H9 (cell line): ENCODE results near the gene DTNB. TPM values are rescaled to one million over a fixed set of nuclear protein-coding genes. Genes with fewer than 3 reads are reported as not detected.

ENCODE experiments used
- DNase-seq: peaks from one replicate; pipeline ENCODE4 v3.0.0-alpha.2; 2017
- H2AFZ ChIP-seq: one replicate; pipeline ENCODE4 v1.6.1; 2013; ENCODE audit warnings: mild to moderate bottlenecking, low read length, control low read depth, moderate library complexity
- H2AK5ac ChIP-seq: 2 replicates; pipeline ENCODE4 v1.6.1; 2013; ENCODE audit warnings: low read length, control low read depth, mixed read lengths; ENCODE audit not compliant: insufficient read length
- H2BK120ac ChIP-seq: one replicate; pipeline ENCODE4 v1.6.1; 2013; ENCODE audit warnings: low read depth, mild to moderate bottlenecking, low read length, control low read depth, inconsistent platforms; ENCODE audit not compliant: poor library complexity, severe bottlenecking
- H2BK12ac ChIP-seq: 2 replicates; pipeline ENCODE4 v1.6.1; 2013; ENCODE audit warnings: low read length, control low read depth, mixed read lengths, low read depth; ENCODE audit not compliant: insufficient read length
- H2BK15ac ChIP-seq: 2 replicates; pipeline ENCODE4 v1.6.1; 2013; ENCODE audit warnings: low read depth, low read length, control low read depth
- H2BK20ac ChIP-seq: one replicate; pipeline ENCODE4 v1.6.1; 2013; ENCODE audit warnings: low read depth, mild to moderate bottlenecking, low read length, control low read depth, inconsistent platforms; ENCODE audit not compliant: poor library complexity, severe bottlenecking
- H2BK5ac ChIP-seq: 2 replicates; pipeline ENCODE4 v1.6.1; 2013; ENCODE audit warnings: low read length, control low read depth, mixed read lengths; ENCODE audit not compliant: insufficient read length
- H3K14ac ChIP-seq: 2 replicates; pipeline ENCODE4 v1.6.1; 2013; ENCODE audit warnings: low read length, control low read depth; ENCODE audit not compliant: insufficient read depth
- H3K18ac ChIP-seq: 2 replicates; pipeline ENCODE4 v1.6.1; 2013; ENCODE audit warnings: low read depth, mild to moderate bottlenecking, mixed read lengths, low read length, control low read depth; ENCODE audit not compliant: insufficient read length
- H3K23ac ChIP-seq: 2 replicates; pipeline ENCODE4 v1.6.1; 2013; ENCODE audit warnings: low read length, control low read depth, mixed read lengths, low read depth; ENCODE audit not compliant: insufficient read length
- H3K23me2 ChIP-seq: 2 replicates; pipeline ENCODE4 v1.6.1; 2013; ENCODE audit warnings: low read depth, mild to moderate bottlenecking, mixed read lengths, low read length, control low read depth; ENCODE audit not compliant: insufficient read length, poor library complexity, severe bottlenecking
- H3K27ac ChIP-seq: 2 replicates; pipeline ENCODE4 v1.5.1; 2013; ENCODE audit warnings: low read length, control low read depth, mixed read lengths, low read depth; ENCODE audit not compliant: insufficient read length
- H3K27me3 ChIP-seq: 2 replicates; pipeline ENCODE4 v1.6.1; 2013; ENCODE audit warnings: low read length, control low read depth, inconsistent platforms; ENCODE audit not compliant: insufficient read depth
- H3K4ac ChIP-seq: 2 replicates; pipeline ENCODE4 v1.6.1; 2013; ENCODE audit warnings: low read depth, mild to moderate bottlenecking, control low read depth, inconsistent platforms, low read length, moderate library complexity
- H3K4me1 ChIP-seq: 2 replicates; pipeline ENCODE4 v1.6.1; 2013; ENCODE audit warnings: low read length, control low read depth, inconsistent platforms; ENCODE audit not compliant: insufficient read depth
- H3K4me2 ChIP-seq: 2 replicates; pipeline ENCODE4 v1.6.1; 2013; ENCODE audit warnings: low read length, control low read depth, mixed read lengths; ENCODE audit not compliant: insufficient read length, insufficient read depth
- H3K56ac ChIP-seq: 2 replicates; pipeline ENCODE4 v1.6.1; 2013; ENCODE audit warnings: low read depth, mild to moderate bottlenecking, mixed read lengths, low read length, control low read depth; ENCODE audit not compliant: insufficient read length
- H3K79me1 ChIP-seq: 2 replicates; pipeline ENCODE4 v1.6.1; 2013; ENCODE audit warnings: low read depth, mild to moderate bottlenecking, moderate library complexity, low read length, control low read depth, inconsistent platforms; ENCODE audit not compliant: insufficient read depth, poor library complexity, severe bottlenecking
- H3K79me2 ChIP-seq: 2 replicates; pipeline ENCODE4 v1.6.1; 2013; ENCODE audit warnings: low read length, control low read depth, inconsistent platforms; ENCODE audit not compliant: insufficient read depth
- H3K9ac ChIP-seq: 2 replicates; pipeline ENCODE4 v1.6.1; 2013; ENCODE audit warnings: low read length, control low read depth, mixed read lengths; ENCODE audit not compliant: insufficient read length; ENCODE audit errors: extremely low read depth
- H3K9me3 ChIP-seq: one replicate; pipeline ENCODE4 v1.6.1; 2013; ENCODE audit warnings: low read depth, low read length, inconsistent platforms; ENCODE audit not compliant: control insufficient read depth
- H3T11ph ChIP-seq: one replicate; pipeline ENCODE4 v1.6.1; 2013; ENCODE audit warnings: mild to moderate bottlenecking, low read length, control low read depth, inconsistent platforms
- H4K20me1 ChIP-seq: one replicate; pipeline ENCODE4 v1.6.1; 2013; ENCODE audit not compliant: control insufficient read depth, insufficient read length, insufficient read depth
- H4K5ac ChIP-seq: 2 replicates; pipeline ENCODE4 v1.6.1; 2013; ENCODE audit warnings: low read depth, mild to moderate bottlenecking, mixed read lengths, low read length, control low read depth; ENCODE audit not compliant: insufficient read length
- H4K8ac ChIP-seq: replicated peaks from 2 replicates; pipeline ENCODE4 v1.6.1; 2013; ENCODE audit warnings: low read length, control low read depth, mixed read lengths, low read depth; ENCODE audit not compliant: insufficient read length
- H4K91ac ChIP-seq: 2 replicates; pipeline ENCODE4 v1.6.1; 2013; ENCODE audit warnings: low read depth, mild to moderate bottlenecking, moderate library complexity, mixed read lengths, low read length, control low read depth; ENCODE audit not compliant: insufficient read length
- H3K27ac Mint-ChIP-seq, 3 experiments: 2 replicates in 2 of 3; 3 replicates in 1 of 3; pipeline ENCODE4 v1.8.0; 2020 to 2021; ENCODE audit warnings: mixed read lengths in 3 of 3, mild to moderate bottlenecking in 1 of 3, moderate library complexity in 1 of 3
- H3K27me3 Mint-ChIP-seq: 2 replicates; pipeline ENCODE4 v1.8.0; 2021; ENCODE audit warnings: low read depth, mild to moderate bottlenecking, moderate library complexity, mixed read lengths
- H3K36me3 Mint-ChIP-seq, 3 experiments: 2 replicates in 2 of 3; 3 replicates in 1 of 3; pipeline ENCODE4 v1.8.0; 2020 to 2021; ENCODE audit warnings: low read depth in 3 of 3, mixed read lengths in 3 of 3; ENCODE audit not compliant: insufficient read depth in 1 of 3
- H3K4me1 Mint-ChIP-seq, 2 experiments: 2 replicates each; pipeline ENCODE4 v1.8.0; 2020; ENCODE audit warnings: mixed read lengths in 2 of 2
- H3K4me3 Mint-ChIP-seq, 2 experiments: 2 replicates in 1 of 2; 3 replicates in 1 of 2; pipeline ENCODE4 v1.8.0; 2020 to 2021; ENCODE audit warnings: mild to moderate bottlenecking in 2 of 2, mixed read lengths in 2 of 2, moderate library complexity in 1 of 2
- H3K9me3 Mint-ChIP-seq, 2 experiments: 2 replicates in 1 of 2; 3 replicates in 1 of 2; pipeline ENCODE4 v1.8.0; 2020; ENCODE audit warnings: mild to moderate bottlenecking in 2 of 2, mixed read lengths in 2 of 2, moderate library complexity in 1 of 2
- CTCF ChIP-seq: fragments of 200-600 bp; sonication (generic); conservative IDR thresholded peaks from 3 replicates; pipeline ENCODE4 v1.8.0; 2021; ENCODE audit warnings: antibody characterized with exemption, mild to moderate bottlenecking
- WGBS: extraction: QIAGEN DNeasy Blood & Tissue Kit; methylation state at CpG from one replicate; pipeline ENCODE4 v1.1.7; 2013; ENCODE audit warnings: missing lambda C conversion rate, low lambda C conversion rate, mixed read lengths; ENCODE audit not compliant: insufficient read length; ENCODE audit errors: extremely low coverage; 5-methylcytosine and 5-hydroxymethylcytosine counted together
- total RNA-seq: library from RNA; stranded (reverse); gene quantifications from 2 replicates; pipeline ENCODE4 v1.2.1, GENCODE V29; 2021

Gene DTNB
- total RNA-seq, 1 experiment from 2014 or later = 26.7 TPM

GRCh38 chr2:25400576-25401216 lies 272.7 kb downstream of the DTNB start:
- Histone ChIP-seq H3T11ph (no peak overlapping the region), H4K91ac (no peak overlapping the region), H3K79me2 (no peaks in the 10 kb centered on the region; the same call in 1 of the 2 replicates), H3K23me2 (no peaks in the 10 kb centered on the region), H3K23ac (no peak overlapping the region), H4K5ac (no peak overlapping the region), H2BK12ac (no peak overlapping the region), H2AK5ac (no peak overlapping the region), H3K79me1 (no peaks in the 10 kb centered on the region), H2BK15ac (no peak overlapping the region), H3K9me3 (no peaks in the 10 kb centered on the region), H2AFZ (no peak overlapping the region), H2BK20ac (no peak overlapping the region), H3K4me2 (no peak overlapping the region), H3K14ac (no peak overlapping the region), H4K20me1 (no peaks in the 10 kb centered on the region), H3K18ac (no peak overlapping the region), H3K4ac (no peak overlapping the region), H2BK5ac (no peak overlapping the region), H2BK120ac (no peak overlapping the region), H3K56ac (no peak overlapping the region), H3K4me1 (no peaks in the 10 kb centered on the region; the same call in 1 of the 2 replicates), H3K27me3 (no peaks in the 10 kb centered on the region), H4K8ac (no peak overlapping the region), H3K27ac (no peak overlapping the region), H3K9ac (no peak overlapping the region)
- Mint-ChIP-seq H3K4me1 (peaks cover 10 to 13% of the 10 kb centered on the region in 2 experiments), H3K27ac (no peak overlapping the region), H3K4me3 (no peak overlapping the region), H3K36me3 (no peaks in the 10 kb centered on the region; a peak in 2 of 7 replicates), H3K27me3 (no peaks in the 10 kb centered on the region), H3K9me3 (no peaks in the 10 kb centered on the region)
- no peak for DNase-seq
- no CpG with 5 or more reads among the region's 3 CpGs for WGBS
- no peak for TF ChIP-seq CTCF
